Stimulated activated naive CD8-positive, alpha-beta T cell treated with anti-CD3 and anti-CD28 coated beads, Interleukin-15, amount 100 ng/mL, for 72 hours (primary cell): Measurements from ENCODE around the gene SRI.
A peak's percentile ranks its signal among the peaks of the same experiment; 100 is the strongest.

Experiments
- ATAC-seq: fragments of 150-1000 bp; cut with Tn5 transposase; 2 replicates; pipeline ENCODE4 v1.10.0; 2021; ENCODE audit warnings: mild to moderate bottlenecking, moderate library complexity
- DNase-seq, 2 donors: peaks; one replicate each; pipeline ENCODE4 v3.0.0; 2021 to 2022
- H3K27ac Mint-ChIP-seq, 2 donors: one replicate each; pipeline ENCODE4 v1.8.0; 2022; ENCODE audit warnings: mild to moderate bottlenecking in 2 of 2, mixed read lengths in 2 of 2, moderate library complexity in 2 of 2
- H3K27me3 Mint-ChIP-seq: one replicate; pipeline ENCODE4 v1.8.0; 2022; ENCODE audit warnings: mixed read lengths
- H3K4me1 Mint-ChIP-seq: one replicate; pipeline ENCODE4 v1.8.0; 2022; ENCODE audit warnings: mild to moderate bottlenecking, mixed read lengths
- H3K4me3 Mint-ChIP-seq, 2 donors: one replicate each; pipeline ENCODE4 v1.8.0; 2022; ENCODE audit warnings: mild to moderate bottlenecking in 2 of 2, mixed read lengths in 2 of 2, moderate library complexity in 1 of 2
- H3K9me3 Mint-ChIP-seq, 2 donors: one replicate each; pipeline ENCODE4 v1.8.0; 2022; ENCODE audit warnings: mixed read lengths in 2 of 2

The SRI gene

GRCh38 chr7:88208521-88208920, 11.3 kb downstream of the SRI start:
- ATAC-seq (no peak), DNase-seq (no peak)
- Mint-ChIP-seq H3K27ac (peak overlapping the region in 1 of 2 donors; percentile 46), H3K9me3 (no peaks in the 10 kb centered on the region), H3K4me3 (no peak overlapping the region), H3K4me1 (peaks cover 4% of the 10 kb centered on the region), H3K27me3 (no peaks in the 10 kb centered on the region)

- ATAC-seq (no peak), DNase-seq (no peak)
- Mint-ChIP-seq H3K4me1 (peaks cover 20% of the 10 kb centered on the region), H3K27me3 (no peaks in the 10 kb centered on the region), H3K27ac (peak overlapping the region in 1 of 2 donors; percentile 69), H3K4me3 (no peak overlapping the region), H3K9me3 (no peaks in the 10 kb centered on the region)
These were observed 13.6 kb downstream of the SRI start for GRCh38 chr7:88206254-88206653.

GRCh38 chr7:88205179-88205578, 14.7 kb downstream of the SRI start:
- ATAC-seq: no peak
- Mint-ChIP-seq H3K4me1 (peaks cover 20% of the 10 kb centered on the region), H3K4me3 (no peak overlapping the region), H3K9me3 (no peaks in the 10 kb centered on the region), H3K27me3 (no peaks in the 10 kb centered on the region), H3K27ac (no peak overlapping the region)
- no peak for DNase-seq

- Mint-ChIP-seq H3K4me1 (peaks cover 20% of the 10 kb centered on the region), H3K27ac (peak overlapping the region; percentile 71 to 81), H3K27me3 (no peaks in the 10 kb centered on the region), H3K9me3 (no peaks in the 10 kb centered on the region), H3K4me3 (no peak overlapping the region)
- ATAC-seq (no peak), DNase-seq (no peak)
These were observed 15.2 kb downstream of the SRI start for GRCh38 chr7:88204525-88205110.

GRCh38 chr7:88203401-88203800, 16.4 kb downstream of the SRI start:
- peak overlapping the region; percentile 13 to 83 for H3K27ac Mint-ChIP-seq
- no peak for DNase-seq
- H3K9me3 Mint-ChIP-seq: no peaks in the 10 kb centered on the region
- no peaks in the 10 kb centered on the region for H3K27me3 Mint-ChIP-seq
- no peak overlapping the region for H3K4me3 Mint-ChIP-seq
- H3K4me1 Mint-ChIP-seq: peaks cover 20% of the 10 kb centered on the region
- no peak for ATAC-seq

DNA sequence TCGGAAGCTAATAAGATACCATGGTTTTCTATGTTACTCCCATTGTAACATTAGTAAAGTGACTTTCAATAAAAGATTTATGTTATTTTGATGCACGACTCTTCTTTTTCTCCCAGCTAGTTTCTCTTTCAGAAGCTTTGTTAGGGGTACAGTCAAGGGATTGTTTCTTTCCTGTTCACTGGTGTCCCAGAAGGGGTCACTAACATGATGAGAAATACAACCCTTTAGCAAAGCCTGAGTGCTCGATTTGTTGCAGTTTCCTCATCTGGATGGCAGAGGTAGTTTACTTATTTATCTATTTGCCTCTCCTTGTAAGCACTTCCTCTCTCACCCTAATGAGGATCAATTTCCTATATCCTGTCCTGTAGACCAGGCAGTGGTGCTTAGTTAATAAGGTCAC, 17.0 kb downstream of the SRI start:
- Mint-ChIP-seq H3K27me3 (no peaks in the 10 kb centered on the region), H3K4me3 (no peak overlapping the region), H3K4me1 (peaks cover 20% of the 10 kb centered on the region), H3K27ac (peak overlapping the region in 1 of 2 donors; percentile 54), H3K9me3 (no peaks in the 10 kb centered on the region)
- DNase-seq (no peak), ATAC-seq (no peak)

DNA sequence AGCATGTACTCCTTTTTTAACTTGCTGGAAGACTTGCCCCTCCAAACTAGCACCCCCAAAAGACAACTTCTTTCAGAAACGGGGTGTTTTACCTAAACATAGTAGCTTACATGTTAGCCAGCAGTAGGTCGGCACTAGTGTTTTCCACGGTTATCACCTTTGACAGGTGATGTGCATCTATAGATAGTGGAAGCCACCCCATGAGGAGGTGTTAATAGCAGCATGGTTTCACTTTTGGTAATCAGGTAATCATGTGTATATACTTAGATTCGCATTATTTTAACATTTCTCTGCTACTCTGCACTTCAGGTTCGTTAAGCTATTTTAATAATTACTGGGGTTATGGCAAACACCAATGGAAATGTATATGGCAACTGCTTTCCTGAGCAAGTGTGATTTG, 17.6 kb downstream of the SRI start:
- Mint-ChIP-seq H3K4me3 (no peak overlapping the region), H3K4me1 (peaks cover 20% of the 10 kb centered on the region), H3K27ac (no peak overlapping the region), H3K9me3 (no peaks in the 10 kb centered on the region), H3K27me3 (no peaks in the 10 kb centered on the region)
- DNase-seq (no peak), ATAC-seq (no peak)

DNA sequence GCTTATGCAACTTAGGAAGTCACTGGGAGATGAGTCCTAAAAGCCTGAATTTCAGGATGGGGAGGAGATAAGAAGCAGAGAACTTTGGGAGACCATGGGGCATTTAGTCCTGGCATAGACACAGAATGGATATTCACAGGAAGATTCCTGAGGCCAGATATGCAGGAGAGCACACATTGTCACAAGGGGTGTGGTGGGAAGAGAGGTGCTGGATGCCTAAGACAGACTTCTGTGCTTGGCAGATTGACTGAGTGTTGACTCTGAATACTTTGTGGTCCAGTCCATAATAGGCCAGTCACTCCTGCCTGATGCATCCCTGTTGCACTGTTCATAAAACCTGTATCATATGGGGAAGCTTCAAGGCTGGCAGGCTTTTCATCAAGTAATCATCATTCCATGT, 18.5 kb downstream of the SRI start:
- DNase-seq (no peak), ATAC-seq (no peak)
- Mint-ChIP-seq H3K27me3 (no peaks in the 10 kb centered on the region), H3K27ac (no peak overlapping the region), H3K4me3 (no peak overlapping the region), H3K4me1 (peaks cover 20% of the 10 kb centered on the region), H3K9me3 (no peaks in the 10 kb centered on the region)

DNA sequence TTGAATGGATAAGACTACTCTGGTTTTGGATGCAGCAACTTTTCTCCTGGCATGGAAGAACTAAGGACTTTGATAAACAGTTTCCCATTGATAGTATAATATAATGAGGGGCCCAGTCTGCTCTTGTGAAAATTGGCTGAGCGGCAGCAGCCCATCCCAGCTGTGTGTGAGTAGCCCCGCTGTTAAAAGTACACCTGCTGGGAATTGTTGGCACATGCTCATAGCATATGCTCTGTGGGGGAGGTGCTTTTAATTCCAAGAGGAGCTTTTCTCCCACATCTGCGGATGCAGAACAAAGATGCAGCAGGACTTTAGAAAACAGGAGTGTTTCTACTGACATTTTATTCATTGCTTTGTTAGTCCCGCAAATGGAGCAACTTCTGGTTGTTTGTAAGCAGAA, 19.0 kb downstream of the SRI start:
- peaks cover 20% of the 10 kb centered on the region for H3K4me1 Mint-ChIP-seq
- H3K27ac Mint-ChIP-seq: no peak overlapping the region
- no peak for DNase-seq
- H3K4me3 Mint-ChIP-seq: no peak overlapping the region
- ATAC-seq: no peak
- no peaks in the 10 kb centered on the region for H3K27me3 Mint-ChIP-seq
- H3K9me3 Mint-ChIP-seq: no peaks in the 10 kb centered on the region

GRCh38 chr7:88200261-88200660, 19.6 kb downstream of the SRI start:
- peaks cover 20% of the 10 kb centered on the region for H3K4me1 Mint-ChIP-seq
- no peak overlapping the region for H3K27ac Mint-ChIP-seq
- ATAC-seq: no peak
- H3K9me3 Mint-ChIP-seq: no peaks in the 10 kb centered on the region
- no peak for DNase-seq
- no peaks in the 10 kb centered on the region for H3K27me3 Mint-ChIP-seq
- H3K4me3 Mint-ChIP-seq: no peak overlapping the region

DNA sequence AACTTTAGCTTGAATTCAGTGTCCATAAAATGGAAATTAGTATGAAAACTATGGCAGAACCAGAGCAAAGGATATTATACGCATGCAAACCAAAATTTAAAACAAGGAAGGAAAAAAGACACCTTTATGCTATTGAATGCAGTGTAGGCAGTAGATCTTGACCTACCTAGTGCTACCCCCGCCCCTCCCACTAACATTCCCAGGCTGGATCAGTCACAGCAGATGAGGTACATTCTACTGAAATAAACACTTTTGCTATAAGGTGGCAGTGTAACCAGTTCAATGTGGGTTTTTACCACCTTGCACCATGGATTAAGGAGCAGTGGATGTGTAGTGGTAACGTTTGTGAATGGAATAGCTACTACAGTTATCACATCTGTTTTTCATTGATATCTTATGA, 27.9 kb downstream of the SRI start:
- H3K4me1 Mint-ChIP-seq: no peaks in the 10 kb centered on the region
- DNase-seq (no peak), ATAC-seq (no peak)
- H3K27ac Mint-ChIP-seq: no peak overlapping the region
- H3K9me3 Mint-ChIP-seq: no peaks in the 10 kb centered on the region
- H3K4me3 Mint-ChIP-seq: no peak overlapping the region
- H3K27me3 Mint-ChIP-seq: no peaks in the 10 kb centered on the region

GRCh38 chr7:88185650-88186049, 34.2 kb downstream of the SRI start:
- no peaks in the 10 kb centered on the region for H3K9me3 Mint-ChIP-seq
- no peak overlapping the region for H3K27ac Mint-ChIP-seq
- H3K4me1 Mint-ChIP-seq: no peaks in the 10 kb centered on the region
- H3K27me3 Mint-ChIP-seq: no peaks in the 10 kb centered on the region
- no peak for DNase-seq
- no peak for ATAC-seq
- no peak overlapping the region for H3K4me3 Mint-ChIP-seq

DNA sequence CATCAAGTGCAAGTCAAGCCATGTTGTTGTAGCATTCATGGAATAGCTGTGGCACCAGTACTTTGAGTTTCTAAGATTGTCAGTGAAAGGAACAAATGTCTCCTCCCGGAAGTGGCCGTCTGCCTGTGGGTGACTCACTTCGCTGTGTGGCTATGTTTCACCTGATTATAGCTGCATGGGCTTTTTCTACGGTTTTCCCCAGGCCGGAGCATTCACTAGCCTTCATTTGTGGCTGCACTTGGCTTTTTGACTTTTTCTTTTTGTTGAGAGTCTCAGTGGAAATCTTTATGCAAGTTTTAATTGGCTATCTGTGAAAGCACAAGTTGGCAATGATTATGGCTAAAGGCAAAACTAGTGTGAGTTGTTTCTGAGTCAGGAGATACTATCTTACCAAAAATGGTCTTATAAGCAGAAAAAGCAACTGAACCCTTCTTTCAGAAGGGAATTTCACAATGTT, 35.0 kb downstream of the SRI start:
- Mint-ChIP-seq H3K9me3 (no peaks in the 10 kb centered on the region), H3K27ac (no peak overlapping the region), H3K27me3 (no peaks in the 10 kb centered on the region), H3K4me1 (no peaks in the 10 kb centered on the region), H3K4me3 (no peak overlapping the region)
- ATAC-seq (no peak), DNase-seq (no peak)

DNA sequence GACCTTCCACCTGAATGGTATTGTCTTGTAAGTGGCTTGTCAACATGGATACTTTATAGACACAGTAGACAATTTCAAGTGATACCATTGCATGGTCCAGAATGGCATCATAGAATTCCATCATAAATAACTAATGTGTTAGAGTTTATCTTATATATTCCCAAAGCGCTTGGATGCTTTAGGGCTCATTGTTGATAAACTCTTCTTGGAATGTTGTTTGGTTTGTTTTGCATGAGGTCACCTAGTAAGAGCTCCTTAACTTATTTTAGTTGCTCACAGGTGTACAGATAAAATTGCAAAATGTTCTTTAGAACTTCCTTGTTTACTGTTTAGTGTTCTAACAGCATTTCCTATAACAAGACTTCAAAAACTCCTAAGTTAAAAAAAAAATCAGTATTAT, 36.8 kb downstream of the SRI start:
- Mint-ChIP-seq H3K4me3 (no peak overlapping the region), H3K27ac (no peak overlapping the region), H3K27me3 (no peaks in the 10 kb centered on the region), H3K4me1 (no peaks in the 10 kb centered on the region), H3K9me3 (no peaks in the 10 kb centered on the region)
- ATAC-seq (no peak), DNase-seq (no peak)

DNA sequence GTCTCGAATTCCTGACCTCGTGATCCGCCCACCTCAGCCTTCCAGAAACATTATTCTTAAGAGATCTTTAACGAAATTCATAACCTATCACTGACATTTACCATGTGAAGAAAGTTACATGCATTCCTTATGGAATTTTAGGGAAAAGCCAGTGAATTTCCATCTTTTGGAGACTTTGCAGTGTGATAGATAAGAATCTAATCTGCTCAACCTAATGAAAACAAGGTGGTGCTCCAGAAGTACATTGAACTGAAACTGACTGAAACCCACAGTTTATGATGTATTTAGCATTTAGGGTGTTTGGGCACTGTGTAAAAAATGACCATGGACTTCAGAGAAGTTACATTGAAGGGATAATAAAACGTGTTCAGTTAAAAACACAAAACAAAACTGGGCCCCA, 43.6 kb downstream of the SRI start:
- no peaks in the 10 kb centered on the region for H3K9me3 Mint-ChIP-seq
- no peaks in the 10 kb centered on the region for H3K27me3 Mint-ChIP-seq
- H3K4me1 Mint-ChIP-seq: no peaks in the 10 kb centered on the region
- H3K27ac Mint-ChIP-seq: no peak overlapping the region
- no peak for DNase-seq
- no peak overlapping the region for H3K4me3 Mint-ChIP-seq
- no peak for ATAC-seq

GRCh38 chr7:88172842-88173241, 47.0 kb downstream of the SRI start:
- no peaks in the 10 kb centered on the region for H3K4me1 Mint-ChIP-seq
- DNase-seq (no peak), ATAC-seq (no peak)
- H3K4me3 Mint-ChIP-seq: no peak overlapping the region
- H3K9me3 Mint-ChIP-seq: no peaks in the 10 kb centered on the region
- no peaks in the 10 kb centered on the region for H3K27me3 Mint-ChIP-seq
- no peak overlapping the region for H3K27ac Mint-ChIP-seq

- H3K4me1 Mint-ChIP-seq: no peaks in the 10 kb centered on the region
- H3K27ac Mint-ChIP-seq: no peak overlapping the region
- DNase-seq: no peak
- no peaks in the 10 kb centered on the region for H3K27me3 Mint-ChIP-seq
- H3K9me3 Mint-ChIP-seq: no peaks in the 10 kb centered on the region
- H3K4me3 Mint-ChIP-seq: no peak overlapping the region
- no peak for ATAC-seq
These were observed 50.0 kb downstream of the SRI start for GRCh38 chr7:88169717-88170320.
